Kidney (tissue), 14 donors: ENCODE results near the gene CHST10. TPM values are rescaled to one million over a fixed set of nuclear protein-coding genes. Genes with fewer than 3 reads are reported as not detected.

Experiments used
- DNase-seq, 5 donors: peaks; one replicate each; pipeline ENCODE4 v3.0.0-alpha.2; 2013 to 2020
- FAIRE-seq: peaks from 2 replicates; lab custom pipeline; 2012; peaks lifted over from hg19 to GRCh38; lab: Jason Lieb, UNC
- H3K27ac ChIP-seq, 2 donors: one replicate each; pipeline ENCODE4 v1.7.0; 2013; ENCODE audit warnings: low read depth in 2 of 2, low read length in 2 of 2, inconsistent platforms in 1 of 2
- H3K27me3 ChIP-seq: one replicate; pipeline ENCODE4 v1.7.1; 2013; ENCODE audit warnings: low read length, inconsistent platforms; ENCODE audit not compliant: control insufficient read depth, insufficient read depth
- H3K36me3 ChIP-seq, 3 donors: one replicate each; pipeline versions ENCODE4 v1.7.0 to v1.7.1; 2013; ENCODE audit warnings: low read length in 3 of 3, control low read depth in 1 of 3, inconsistent platforms in 1 of 3; ENCODE audit not compliant: insufficient read depth in 3 of 3, control insufficient read depth in 2 of 3
- H3K4me1 ChIP-seq, 3 donors: one replicate each; pipeline versions ENCODE4 v1.7.0 to v1.7.1; 2013; ENCODE audit warnings: low read length in 3 of 3, inconsistent platforms in 1 of 3, low read depth in 1 of 3; ENCODE audit not compliant: control insufficient read depth in 2 of 3, insufficient read depth in 2 of 3
- H3K4me3 ChIP-seq, 3 donors: one replicate each; pipeline versions ENCODE4 v1.7.0 to v1.8.1; 2013; ENCODE audit warnings: low read length in 3 of 3, control low read depth in 1 of 3, inconsistent platforms in 1 of 3
- H3K9ac ChIP-seq, 3 donors: one replicate each; pipeline versions ENCODE4 v1.7.0 to v1.7.1; 2013; ENCODE audit warnings: low read length in 3 of 3, control low read depth in 1 of 3, inconsistent platforms in 1 of 3
- H3K9me3 ChIP-seq, 3 donors: one replicate each; pipeline versions ENCODE4 v1.7.0 to v1.7.1; 2013; ENCODE audit warnings: low read length in 3 of 3, control low read depth in 1 of 3, inconsistent platforms in 1 of 3; ENCODE audit not compliant: control insufficient read depth in 2 of 3, insufficient read depth in 1 of 3
- CTCF ChIP-seq: IDR thresholded peaks from 3 replicates; pipeline ENCODE4 v1.5.1; 2012; ENCODE audit warnings: mild to moderate bottlenecking, moderate library complexity, borderline replicate concordance; ENCODE audit not compliant: insufficient read depth; ENCODE audit errors: extremely low read depth
- intact Hi-C: fragments of 100-400 bp; cut with DNase I; formaldehyde crosslinking; loops from one replicate; pipeline ENCODE4 v1.11.1; 2022
- polyA plus RNA-seq: library from polyadenylated mRNA; stranded (reverse); fragments of 350-450 nt; fragmentation: Illumina TruSeq; extraction: RNeasy Lipid Tissue Mini Kit (QIAGEN cat#74804); gene quantifications from one replicate; pipeline ENCODE4 v1.2.3, GENCODE V29; 2014; ENCODE audit warnings: low read depth, low replicate concordance; ENCODE audit not compliant: insufficient read depth
- total RNA-seq: library from RNA; stranded (reverse); fragmentation: NEBNext Ultra II Directional; extraction: Animal tissue kit (Norgen Biotek cat#: 25700); gene quantifications from one replicate; pipeline ENCODE4 v1.2.1, GENCODE V29; 2021
- donor health status: control.
- donor health status: control.
- donor health status: control.
- donor health status: control.
- donor health status: control.
- donor health status: DM: yes; HTN: yes; CAD: no.
- donor health status: Normal renal cell carcinoma (clear cell type).

The CHST10 gene
- total and polyA plus RNA-seq, 2 donors from 2014 or later: 6.2 to 7.1 TPM

DNA sequence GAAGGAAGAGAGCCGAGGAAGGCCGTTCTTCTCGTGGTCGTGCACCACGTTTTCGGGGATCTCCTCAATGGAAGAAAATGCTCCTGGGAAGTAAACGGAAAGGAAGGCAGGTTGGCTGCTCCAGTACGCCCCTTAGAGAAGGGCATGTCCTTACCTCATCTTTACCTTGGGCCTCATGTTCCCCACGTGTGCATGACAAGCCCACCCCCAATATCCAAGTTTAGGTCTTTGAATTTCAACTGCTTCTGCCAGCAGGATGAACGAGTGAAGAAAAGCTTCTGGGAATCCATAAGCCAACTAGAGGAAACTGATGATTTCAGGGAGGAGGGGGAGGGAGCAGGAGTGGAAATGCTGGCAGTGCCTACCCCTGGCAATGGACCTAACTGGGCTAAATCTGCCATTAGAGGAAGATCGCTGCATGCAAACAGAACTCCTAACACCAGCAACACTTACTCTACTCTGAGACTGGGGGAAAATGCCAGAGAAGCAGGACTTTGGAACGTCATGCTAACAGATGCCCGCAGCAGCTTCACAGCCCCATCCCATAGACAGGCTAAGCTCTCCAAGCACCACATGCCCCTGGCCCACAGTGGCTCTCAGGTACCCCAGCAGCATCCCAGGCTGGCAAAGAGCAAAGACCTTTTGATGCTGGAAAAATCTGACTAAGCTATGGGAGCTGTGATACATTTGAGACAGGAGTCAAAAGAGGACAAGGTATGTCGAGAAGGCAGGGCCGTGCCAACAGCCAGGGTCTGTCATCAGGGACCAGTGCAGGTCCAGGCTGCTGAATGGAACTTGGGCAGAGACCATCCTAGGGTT is 21.7 kb downstream of the CHST10 start:
- Histone ChIP-seq H3K4me1 (no peaks in the 10 kb centered on the region), H3K36me3 (peaks cover 0 to 2% (median 0%) of the 10 kb centered on the region in 3 donors), H3K27ac (no peak overlapping the region), H3K9me3 (no peaks in the 10 kb centered on the region), H3K27me3 (no peaks in the 10 kb centered on the region), H3K9ac (no peak overlapping the region), H3K4me3 (no peak overlapping the region)
- TF ChIP-seq CTCF: no peak
- no peak for DNase-seq
- intact Hi-C loops: loop anchor here (10.0 kb wide), 1 partner anchor 121 kb away; no protein-coding TSS in a partner anchor
- no peak for FAIRE-seq

DNA sequence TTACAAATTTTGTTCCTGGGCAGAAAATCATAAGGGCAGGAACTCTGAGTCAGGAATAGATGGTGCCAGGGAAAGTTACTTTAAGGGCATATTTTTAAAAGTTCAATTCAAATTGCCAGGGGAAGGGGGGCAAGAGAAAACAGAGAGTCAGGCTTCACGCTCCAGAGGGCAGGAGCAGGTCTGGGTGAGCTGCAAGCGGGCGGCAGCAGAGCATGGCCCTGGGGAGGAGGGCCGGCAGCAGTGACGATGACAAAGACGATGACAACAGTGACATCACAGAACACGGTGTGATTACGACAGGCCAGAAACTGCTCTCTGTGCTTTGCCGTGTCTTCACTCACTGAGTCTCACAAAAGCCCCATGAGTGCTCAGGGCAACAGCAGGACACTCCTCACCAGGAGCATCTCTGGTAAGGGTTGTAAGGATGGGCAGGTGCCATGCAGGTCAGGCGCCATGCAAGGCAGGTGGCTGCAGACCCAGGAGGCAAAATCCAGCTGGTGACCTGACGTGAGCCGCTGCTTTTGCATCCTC is 23.3 kb downstream of the CHST10 start:
- H3K4me3 ChIP-seq: no peak overlapping the region
- FAIRE-seq: no peak
- intact Hi-C loops: loop anchor here (10.0 kb wide), 1 partner anchor 119 kb away; no protein-coding TSS in a partner anchor
- H3K27ac ChIP-seq: no peak overlapping the region
- peak in 4 of 5 donors; percentile 64 to 80 (median 72) for DNase-seq
- no peaks in the 10 kb centered on the region for H3K27me3 ChIP-seq
- H3K9me3 ChIP-seq: no peaks in the 10 kb centered on the region
- H3K4me1 ChIP-seq: no peaks in the 10 kb centered on the region
- H3K36me3 ChIP-seq: peaks cover 0 to 2% (median 0%) of the 10 kb centered on the region in 3 donors
- no peak overlapping the region for H3K9ac ChIP-seq
- no peak for TF ChIP-seq CTCF

- intact Hi-C loops: loop anchor here (10.0 kb wide), 1 partner anchor 119 kb away; no protein-coding TSS in a partner anchor
- Histone ChIP-seq H3K9ac (no peak overlapping the region), H3K27me3 (no peaks in the 10 kb centered on the region), H3K27ac (no peak overlapping the region), H3K4me1 (no peaks in the 10 kb centered on the region), H3K4me3 (no peak overlapping the region), H3K36me3 (peaks cover 0 to 2% (median 0%) of the 10 kb centered on the region in 3 donors), H3K9me3 (no peaks in the 10 kb centered on the region)
- TF ChIP-seq CTCF: no peak
- DNase-seq (no peak), FAIRE-seq (no peak)
Measured at GRCh38 chr2:100393362-100393761, 24.1 kb downstream of the CHST10 start.
